HG02623 (cell line): ENCODE measurements around the gene PDIA2.

ENCODE experiments used
- ATAC-seq: cut with Tn5 transposase; IDR thresholded peaks from one replicate; pipeline ENCODE4 v1.9.1; 2021; ENCODE audit warnings: moderate library complexity; ENCODE audit not compliant: unreplicated experiment

PDIA2 gene

GRCh38 chr16:296276-296675 lies 13.3 kb downstream of the PDIA2 start:
- no peak for ATAC-seq

- ATAC-seq = no peak
Measured at GRCh38 chr16:296806-297510, 14.0 kb downstream of the PDIA2 start.

- ATAC-seq = no peak
Measured at GRCh38 chr16:297832-298231, 14.9 kb downstream of the PDIA2 start.

GRCh38 chr16:301235-301634 lies 18.3 kb downstream of the PDIA2 start:
- no peak for ATAC-seq

- no peak for ATAC-seq
Measured at GRCh38 chr16:301950-302349, 19.0 kb downstream of the PDIA2 start.

GRCh38 chr16:303760-304505 lies 21.0 kb downstream of the PDIA2 start:
- ATAC-seq = no peak

- ATAC-seq = no peak
Measured at GRCh38 chr16:305916-306626, 23.1 kb downstream of the PDIA2 start.

GRCh38 chr16:306911-307370 lies 24.0 kb downstream of the PDIA2 start:
- no peak for ATAC-seq

GRCh38 chr16:307691-308312 lies 24.8 kb downstream of the PDIA2 start:
- ATAC-seq = no peak

- no peak for ATAC-seq
Measured at GRCh38 chr16:309476-309875, 26.5 kb downstream of the PDIA2 start.

GRCh38 chr16:311725-312124 lies 28.8 kb downstream of the PDIA2 start:
- ATAC-seq = no peak

- ATAC-seq = no peak
Measured at GRCh38 chr16:314351-314750, 31.4 kb downstream of the PDIA2 start.

- ATAC-seq = no peak
Measured at GRCh38 chr16:314795-315299, 31.9 kb downstream of the PDIA2 start.

- ATAC-seq = no peak
Measured at GRCh38 chr16:316741-317464, 33.9 kb downstream of the PDIA2 start.

GRCh38 chr16:317583-317982 lies 34.6 kb downstream of the PDIA2 start:
- no peak for ATAC-seq

GRCh38 chr16:318628-319027 lies 35.7 kb downstream of the PDIA2 start:
- no peak for ATAC-seq

GRCh38 chr16:320206-320605 lies 37.2 kb downstream of the PDIA2 start:
- ATAC-seq = no peak

- no peak for ATAC-seq
Measured at GRCh38 chr16:321532-321931, 38.6 kb downstream of the PDIA2 start.

GRCh38 chr16:322476-323143 lies 39.6 kb downstream of the PDIA2 start:
- no peak for ATAC-seq

- ATAC-seq = no peak
Measured at GRCh38 chr16:324201-324450, 41.2 kb downstream of the PDIA2 start.
